HL-60/S4 (cell line): Measurements from ENCODE around the gene PITPNM1.
"Not testable (repeated sequence)": the region's sequence is repeated elsewhere in the genome, so short reads cannot be mapped to it uniquely, and the experiment has no call there.

Experiments used
- in situ Hi-C: fragments of 300-500 bp; cut with MboI; formaldehyde crosslinking; loops from 2 replicates; pipeline ENCODE4 v1.14.3; 2022; ENCODE audit warnings: low sequenced_read_pairs

The PITPNM1 gene

GRCh38 chr11:67504950-67505581 is at the start of gene PITPNM1:
Gene PITPNM1 (minus strand): TSS chr11:67505363. CDS start chr11:67504180, 1,183 bp downstream.
- in situ Hi-C loops = no loop called here

DNA sequence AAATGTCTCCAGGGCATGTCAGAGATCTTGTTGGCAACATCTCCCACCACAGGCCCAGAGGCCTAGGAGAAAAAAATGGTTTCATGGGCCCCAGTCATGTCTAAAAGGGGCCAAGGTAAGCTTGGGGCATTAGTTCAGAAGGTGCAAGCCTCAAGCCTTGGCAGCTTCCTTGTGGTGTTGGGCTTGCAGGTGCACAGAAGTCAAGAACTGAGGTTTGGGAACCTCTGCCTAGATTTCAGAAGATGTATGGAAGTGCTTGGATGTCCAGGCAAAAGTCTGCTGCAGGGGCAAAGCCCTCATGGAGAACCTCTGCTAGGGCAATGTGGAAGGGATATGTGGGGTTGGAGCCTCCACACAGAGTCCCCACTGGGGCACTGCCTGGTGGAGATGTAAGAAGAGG is 46.5 kb upstream of the PITPNM1 start:
- in situ Hi-C loops = not testable (repeated sequence)

- in situ Hi-C loops = no loop called here
These were observed 46.0 kb upstream of the PITPNM1 start for GRCh38 chr11:67551127-67551526.

DNA sequence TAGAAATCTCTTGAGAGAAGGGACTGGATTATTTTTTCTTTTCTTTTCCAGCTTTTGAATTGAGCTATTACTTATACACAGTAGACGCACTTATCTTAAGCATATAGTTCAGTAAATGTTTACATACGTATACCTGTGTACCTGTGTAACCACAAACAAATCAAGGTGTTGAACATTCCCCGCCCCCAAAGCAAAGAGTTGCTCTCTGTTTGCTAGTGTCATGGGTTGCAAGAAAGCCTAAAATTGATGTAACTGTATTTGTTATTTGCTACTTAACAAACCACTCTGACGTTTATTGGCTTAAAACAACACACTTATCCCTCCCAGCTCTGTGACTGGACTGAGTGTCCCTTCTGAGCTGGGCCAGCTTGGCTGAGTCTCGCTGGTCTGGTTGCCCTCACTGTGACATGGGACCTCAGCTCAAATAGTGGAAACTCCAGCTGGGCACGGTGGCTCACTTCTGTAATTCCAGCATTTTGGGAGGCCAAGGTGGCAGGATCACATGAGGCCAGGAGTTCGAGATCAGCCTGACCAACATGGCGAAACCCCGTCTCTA is 43.5 kb upstream of the PITPNM1 start:
- in situ Hi-C loops = no loop called here

- in situ Hi-C loops = not testable (repeated sequence)
These were observed 42.9 kb upstream of the PITPNM1 start for GRCh38 chr11:67548112-67548511.

DNA sequence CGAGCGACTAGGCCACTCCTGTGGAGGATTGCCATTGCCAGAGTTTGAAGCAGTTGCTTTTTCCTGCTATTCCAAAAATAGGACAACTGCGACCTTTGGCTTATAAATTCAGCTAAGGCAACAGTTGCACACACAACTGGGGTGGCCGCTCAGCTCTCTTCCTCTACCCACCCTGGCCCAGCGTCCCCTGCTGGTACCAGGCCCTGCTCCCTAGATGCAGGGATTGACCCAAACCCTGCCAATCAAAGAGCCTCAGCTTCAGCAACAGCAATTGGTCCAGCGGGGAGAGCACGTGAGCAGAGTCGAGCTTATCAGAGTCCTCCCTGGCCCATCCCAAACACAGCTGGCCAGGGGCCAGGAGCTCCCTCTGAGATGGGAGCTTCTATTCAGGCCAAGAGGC is 40.1 kb upstream of the PITPNM1 start:
- in situ Hi-C loops = no loop called here

- in situ Hi-C loops = no loop called here
These were observed 39.6 kb upstream of the PITPNM1 start for GRCh38 chr11:67544616-67545242.

- in situ Hi-C loops = no loop called here
These were observed 38.4 kb upstream of the PITPNM1 start for GRCh38 chr11:67543585-67543984.

GRCh38 chr11:67542971-67543370 is 37.8 kb upstream of the PITPNM1 start:
- in situ Hi-C loops = no loop called here

DNA sequence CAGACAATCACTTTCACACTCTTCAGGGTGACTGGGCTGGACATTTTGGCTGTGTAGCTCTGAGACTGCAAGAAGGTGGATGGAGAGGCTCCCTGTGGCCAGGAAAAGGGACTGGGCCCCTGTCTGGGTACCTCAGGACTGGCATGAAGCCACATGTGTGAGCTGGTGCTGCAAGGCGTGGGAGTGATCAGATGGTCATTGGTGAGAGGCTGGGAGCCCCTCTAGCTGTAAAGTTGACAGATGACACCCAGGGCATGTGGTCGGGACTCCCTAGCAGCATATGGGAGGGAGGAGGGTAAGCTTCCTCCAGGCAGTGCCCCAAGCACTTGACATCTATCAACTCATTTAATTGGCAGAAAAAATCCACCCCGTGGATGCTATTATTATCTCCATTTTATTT is 37.0 kb upstream of the PITPNM1 start:
- in situ Hi-C loops = no loop called here

GRCh38 chr11:67541198-67541597 is 36.0 kb upstream of the PITPNM1 start:
- in situ Hi-C loops = no loop called here

DNA sequence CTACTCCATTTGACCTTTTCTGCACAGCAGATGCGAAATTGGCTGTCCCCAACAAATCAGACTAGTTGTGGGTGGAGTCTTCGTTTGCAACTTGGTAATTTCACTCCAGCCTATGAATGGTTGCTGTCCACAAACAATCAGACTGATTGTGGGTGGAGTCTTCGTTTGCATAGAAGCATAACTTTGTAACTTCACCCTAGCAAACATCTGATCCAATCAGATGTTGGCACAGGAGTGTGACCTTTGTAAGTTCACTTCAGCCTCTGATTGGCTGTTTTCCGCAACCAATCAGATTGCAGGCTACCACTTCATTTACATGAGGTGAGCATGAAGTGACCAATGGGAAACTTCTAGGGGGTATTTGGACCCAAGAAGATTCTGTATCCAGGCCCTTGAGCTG is 34.4 kb upstream of the PITPNM1 start:
- in situ Hi-C loops = no loop called here

- in situ Hi-C loops = no loop called here
These were observed 33.8 kb upstream of the PITPNM1 start for GRCh38 chr11:67538823-67539505.

GRCh38 chr11:67538306-67538705 is 33.1 kb upstream of the PITPNM1 start:
- in situ Hi-C loops = no loop called here

- in situ Hi-C loops = no loop called here
These were observed 30.4 kb upstream of the PITPNM1 start for GRCh38 chr11:67535561-67535960.

- in situ Hi-C loops = no loop called here
These were observed 29.0 kb upstream of the PITPNM1 start for GRCh38 chr11:67534070-67534679.

DNA sequence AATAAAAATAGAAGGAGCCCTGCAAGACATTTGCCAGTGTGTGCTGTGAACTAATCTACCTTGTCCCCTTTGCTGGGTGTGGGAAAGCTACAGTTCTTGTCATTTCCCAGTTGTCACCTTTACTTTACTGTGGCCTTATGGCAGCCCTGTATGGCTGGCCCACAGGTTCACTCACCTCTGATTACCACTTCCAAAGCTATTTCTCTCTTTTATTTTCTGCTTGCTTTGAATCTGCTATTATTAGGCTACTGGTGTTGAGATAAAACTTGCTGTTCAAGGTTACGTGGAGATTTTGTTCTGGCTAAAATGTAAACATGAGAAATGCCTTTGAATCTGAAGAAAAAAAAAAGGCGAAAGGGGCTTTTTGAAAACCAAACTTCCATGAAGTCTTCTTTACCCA is 27.7 kb upstream of the PITPNM1 start:
- in situ Hi-C loops = no loop called here

GRCh38 chr11:67530282-67530592 is 25.1 kb upstream of the PITPNM1 start:
- in situ Hi-C loops = no loop called here

- in situ Hi-C loops = no loop called here
These were observed 23.2 kb upstream of the PITPNM1 start for GRCh38 chr11:67528376-67528775.

- in situ Hi-C loops = no loop called here
These were observed 20.3 kb upstream of the PITPNM1 start for GRCh38 chr11:67525275-67525976.

DNA sequence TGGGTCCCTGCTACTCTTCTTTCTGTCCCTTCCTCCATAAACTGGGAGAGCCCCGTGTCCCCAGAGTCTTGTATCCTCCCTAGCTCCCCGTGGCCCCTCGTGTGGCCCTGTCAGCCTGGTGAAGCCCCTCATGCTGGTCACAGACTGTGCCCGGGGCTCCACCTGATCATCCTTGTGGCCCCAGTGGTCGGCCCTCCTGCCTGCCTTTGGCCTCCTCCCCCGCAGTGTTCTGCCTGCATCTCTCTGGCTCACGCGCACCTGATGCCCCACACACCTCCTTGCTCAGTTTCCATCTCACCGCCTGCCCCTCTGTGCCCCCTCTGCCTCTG is 19.3 kb upstream of the PITPNM1 start:
- in situ Hi-C loops = no loop called here
